Gastroesophageal sphincter (tissue), 3 donors: ENCODE data around the gene SCGB1C2.

Source experiments
- EP300 ChIP-seq: sonication (generic); formaldehyde crosslinking; IDR thresholded peaks from one replicate; pipeline ENCODE4 v1.6.1; 2017; ENCODE audit warnings: antibody characterized with exemption, mild to moderate bottlenecking
- TF ChIP-seq, protein P1 (sequence below), 4 experiments: fragments of 200-600 bp in 2 of 4; fragments of 450-650 bp in 2 of 4; sonication (generic) in 1 of 4; IDR thresholded peaks; one replicate each; pipeline ENCODE4 v1.5.1; 2017 to 2019; ENCODE audit warnings: antibody characterized with exemption in 4 of 4, mild to moderate bottlenecking in 2 of 4, moderate library complexity in 2 of 4

GRCh38 chr17:159609-160008 is 22.2 kb downstream of the SCGB1C2 start:
- TF ChIP-seq, protein P1, sequence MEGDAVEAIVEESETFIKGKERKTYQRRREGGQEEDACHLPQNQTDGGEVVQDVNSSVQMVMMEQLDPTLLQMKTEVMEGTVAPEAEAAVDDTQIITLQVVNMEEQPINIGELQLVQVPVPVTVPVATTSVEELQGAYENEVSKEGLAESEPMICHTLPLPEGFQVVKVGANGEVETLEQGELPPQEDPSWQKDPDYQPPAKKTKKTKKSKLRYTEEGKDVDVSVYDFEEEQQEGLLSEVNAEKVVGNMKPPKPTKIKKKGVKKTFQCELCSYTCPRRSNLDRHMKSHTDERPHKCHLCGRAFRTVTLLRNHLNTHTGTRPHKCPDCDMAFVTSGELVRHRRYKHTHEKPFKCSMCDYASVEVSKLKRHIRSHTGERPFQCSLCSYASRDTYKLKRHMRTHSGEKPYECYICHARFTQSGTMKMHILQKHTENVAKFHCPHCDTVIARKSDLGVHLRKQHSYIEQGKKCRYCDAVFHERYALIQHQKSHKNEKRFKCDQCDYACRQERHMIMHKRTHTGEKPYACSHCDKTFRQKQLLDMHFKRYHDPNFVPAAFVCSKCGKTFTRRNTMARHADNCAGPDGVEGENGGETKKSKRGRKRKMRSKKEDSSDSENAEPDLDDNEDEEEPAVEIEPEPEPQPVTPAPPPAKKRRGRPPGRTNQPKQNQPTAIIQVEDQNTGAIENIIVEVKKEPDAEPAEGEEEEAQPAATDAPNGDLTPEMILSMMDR (IDR thresholded peaks at IDR 0.05), result no peak
- TF ChIP-seq EP300, result no peak
